ENCODE data around the gene CIT.
"Not testable (repeated sequence)": the region's sequence is repeated elsewhere in the genome, so short reads cannot be mapped to it uniquely, and the experiment has no call there.

The CIT gene

DNA sequence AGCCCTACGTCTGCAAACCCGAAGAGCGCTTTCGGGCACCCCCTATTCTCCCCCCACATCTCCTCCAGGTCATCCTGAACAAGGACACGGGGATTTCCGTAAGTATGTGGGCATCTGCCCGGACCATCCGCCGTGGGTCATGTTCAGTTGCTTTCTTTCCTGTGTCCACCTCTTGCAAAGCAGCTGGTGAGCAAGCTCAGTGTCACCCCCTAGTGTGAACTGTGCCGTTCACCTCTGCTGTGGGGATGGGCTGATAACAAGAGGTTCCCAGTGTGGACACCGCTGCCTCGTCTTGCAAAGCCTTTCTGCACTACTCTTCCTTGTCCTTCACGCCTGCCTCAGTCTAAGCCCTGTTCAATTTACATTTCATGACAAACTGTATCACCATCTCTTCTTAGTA, 200.5 kb downstream of the CIT start:
- DNase-seq, result no peak

DNA sequence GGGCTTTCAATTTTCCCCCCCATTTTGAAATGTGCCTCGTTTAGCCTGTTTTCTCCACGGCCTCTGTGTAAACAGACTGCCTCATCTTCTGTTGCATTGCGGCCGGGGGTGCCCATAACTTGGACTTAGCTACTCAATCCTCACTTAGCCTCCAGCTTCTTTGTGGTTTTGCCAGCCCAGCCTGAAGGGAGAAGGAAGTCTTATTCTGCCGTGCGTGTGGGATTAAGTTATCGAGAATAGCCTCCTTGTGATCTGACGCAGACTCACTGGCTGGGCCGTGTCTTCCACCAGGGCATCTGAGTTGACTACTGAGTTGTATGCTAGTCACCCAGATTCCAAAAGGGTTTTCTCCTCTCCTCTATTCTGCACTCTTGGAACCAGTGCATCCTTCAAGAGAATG, 201.1 kb downstream of the CIT start:
- no peak for DNase-seq

DNA sequence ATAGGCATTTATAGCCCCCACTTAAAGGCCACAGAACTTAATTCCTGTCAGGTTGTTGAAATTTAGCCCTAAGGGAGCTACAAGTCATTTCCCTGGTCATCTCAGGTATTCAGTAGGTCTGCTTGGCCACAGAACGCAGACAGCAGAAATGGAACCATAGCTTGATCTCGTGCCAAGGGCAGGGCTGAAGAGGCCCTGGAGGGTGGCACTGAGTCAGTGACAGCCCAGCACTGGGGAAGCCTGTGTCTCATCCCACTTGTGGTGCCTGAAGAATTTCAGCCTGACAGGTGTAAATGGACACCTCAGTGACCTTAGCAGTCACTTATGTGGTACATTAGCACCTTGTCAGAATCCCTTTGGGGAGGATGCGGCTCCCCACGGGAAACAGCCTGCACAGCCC, 202.6 kb downstream of the CIT start:
- no peak for DNase-seq

DNA sequence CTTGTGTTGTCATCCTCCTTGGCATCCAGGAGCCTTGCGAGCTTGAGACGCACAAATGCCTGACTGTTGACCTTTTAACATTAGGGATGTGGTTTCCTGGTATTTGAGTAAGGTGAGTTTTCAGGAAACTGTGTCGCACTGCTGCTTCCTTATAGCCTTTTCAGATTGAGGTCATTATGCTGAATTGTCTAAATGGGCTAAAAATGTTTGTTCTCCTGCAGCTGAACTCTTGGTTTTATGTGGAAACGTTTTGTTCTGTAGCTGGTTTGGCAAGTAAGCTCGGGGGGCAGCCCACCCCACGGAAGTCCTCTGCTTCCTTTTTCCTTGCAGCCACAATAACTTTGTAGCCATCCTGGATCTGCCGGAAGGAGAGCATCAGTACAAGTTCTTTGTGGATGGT, 203.5 kb downstream of the CIT start:
- no peak for DNase-seq

DNA sequence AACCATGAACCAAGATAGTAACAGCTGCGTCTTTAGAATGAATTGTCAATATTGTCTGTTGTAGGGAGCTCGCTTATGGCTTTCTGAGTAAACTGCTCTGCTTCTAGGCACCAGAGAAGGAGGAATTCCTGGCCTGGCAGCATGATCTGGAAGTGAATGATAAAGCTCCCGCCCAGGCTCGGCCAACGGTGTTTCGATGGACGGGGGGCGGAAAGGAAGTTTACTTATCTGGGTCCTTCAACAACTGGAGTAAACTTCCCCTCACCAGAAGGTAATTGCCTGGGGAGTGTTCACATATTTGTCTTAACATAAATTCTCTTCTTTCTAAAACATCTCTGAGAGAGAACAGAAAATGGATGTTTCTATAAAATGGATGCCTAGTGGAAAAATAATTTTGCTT, 204.9 kb downstream of the CIT start:
- no peak for DNase-seq

DNA sequence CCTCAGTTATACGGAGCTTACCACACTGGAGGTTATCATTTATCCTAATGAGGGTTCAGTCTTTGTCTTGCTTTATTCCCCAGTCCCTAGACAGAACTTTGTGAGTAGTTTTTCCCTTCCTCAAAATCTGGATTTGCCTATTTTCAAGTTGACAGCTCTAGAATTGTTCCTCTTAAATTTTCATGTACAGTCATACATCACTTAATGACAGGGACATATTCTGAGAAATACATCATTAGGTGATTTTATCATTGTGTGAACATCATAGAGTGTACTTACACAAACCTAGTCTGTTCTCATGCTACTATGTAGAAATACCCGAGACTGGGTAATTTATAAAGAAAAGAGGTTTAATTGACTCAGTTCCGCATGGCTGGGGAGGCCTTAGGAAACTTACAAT, 206.1 kb downstream of the CIT start:
- no peak for DNase-seq

DNA sequence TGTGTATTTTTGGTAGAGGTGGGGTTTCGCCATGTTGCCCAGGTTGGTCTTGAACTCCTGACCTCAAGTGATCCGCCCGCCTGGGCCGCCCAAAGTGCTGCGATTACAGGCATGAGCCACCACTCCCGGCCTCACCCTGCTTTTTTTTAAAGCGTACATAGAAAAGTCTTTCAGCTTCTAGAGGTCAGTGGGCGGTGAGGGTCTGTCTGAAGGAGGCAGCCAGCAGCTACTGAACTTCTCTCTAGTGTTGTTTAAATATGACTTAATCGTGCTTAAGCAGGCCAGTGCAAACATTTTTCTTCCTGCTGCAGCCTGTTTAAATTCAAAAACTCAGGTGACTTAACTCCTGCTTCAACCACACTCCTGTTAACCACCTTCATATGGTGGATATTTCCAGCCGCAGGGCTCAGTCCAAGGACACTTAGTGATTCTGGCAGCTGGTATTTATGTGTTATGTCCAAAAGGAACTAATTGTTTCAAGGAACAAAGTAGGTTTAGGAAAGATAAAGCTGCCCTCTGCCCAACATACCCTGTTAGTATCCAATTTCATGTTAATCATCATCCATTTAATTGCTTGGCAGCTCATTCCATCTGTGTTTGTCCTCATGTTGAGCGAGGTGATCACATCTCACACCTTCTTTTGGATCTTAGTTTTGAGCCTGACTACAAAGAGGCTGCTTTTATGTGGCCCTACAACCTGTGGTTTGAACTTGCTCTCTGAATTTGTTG, 207.2 kb downstream of the CIT start:
- peak; percentile 18 for DNase-seq

DNA sequence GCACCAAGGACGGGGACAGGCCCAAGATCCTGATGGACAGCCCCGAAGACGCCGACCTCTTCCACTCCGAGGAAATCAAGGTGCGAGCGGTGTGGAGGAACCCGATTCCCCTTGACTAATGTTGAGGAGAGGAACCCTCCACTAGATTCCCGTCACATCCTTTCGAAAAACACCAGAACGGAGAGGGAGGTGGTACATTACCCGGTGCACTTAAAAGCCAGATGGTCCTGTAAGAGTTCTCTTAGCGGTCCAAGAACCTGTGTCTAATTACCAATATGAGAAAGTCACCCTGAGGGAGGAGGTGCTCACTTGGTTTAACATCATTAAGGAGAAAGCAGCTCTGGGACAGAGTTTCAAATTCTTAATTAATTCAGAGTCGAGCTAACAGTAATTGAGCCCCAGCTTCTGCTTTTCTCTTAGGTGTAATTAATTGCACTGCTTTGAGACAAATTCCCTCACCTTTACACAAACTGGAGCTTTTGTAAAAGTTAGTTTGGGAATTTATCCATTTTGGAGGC, 208.7 kb downstream of the CIT start:
- no peak for DNase-seq

DNA sequence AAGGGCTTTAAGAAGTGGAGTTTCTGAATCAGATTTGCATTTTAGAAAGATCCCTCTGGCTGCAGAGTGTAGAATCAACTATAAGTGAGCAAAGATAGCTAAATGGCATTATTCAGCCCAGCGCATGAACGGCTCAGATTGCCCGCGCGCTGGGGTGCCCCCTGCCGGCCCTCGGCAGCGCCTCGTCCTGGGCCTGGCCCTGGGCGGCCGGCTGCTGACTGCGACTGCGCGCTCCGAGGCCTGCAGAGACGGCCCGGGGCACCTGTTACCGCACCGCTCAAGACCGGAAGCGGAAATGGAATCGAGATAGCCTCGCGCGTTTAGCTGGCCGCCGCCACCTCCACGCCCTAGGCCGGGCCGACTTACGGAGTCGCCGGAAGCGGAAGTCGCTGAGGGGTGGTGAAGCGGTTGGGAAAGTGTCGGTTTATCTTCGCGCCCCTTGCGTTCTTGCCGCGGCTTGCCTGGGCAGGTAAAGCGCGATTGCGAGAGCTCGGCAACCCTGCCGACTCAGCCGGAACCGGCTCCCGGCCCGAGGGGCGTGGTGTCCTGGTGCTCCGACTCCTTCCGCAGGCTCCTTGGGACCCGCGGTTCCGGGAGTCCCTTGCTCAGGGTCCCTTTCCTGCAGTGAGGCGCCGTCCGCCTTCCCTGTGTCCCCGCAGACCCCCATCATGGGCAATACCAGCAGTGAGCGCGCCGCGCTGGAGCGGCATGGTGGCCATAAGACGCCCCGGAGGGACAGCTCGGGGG, 209.4 kb downstream of the CIT start, which contains the start of gene PRKAB1:
TSS of gene PRKAB1 (plus strand) at position 557 of the 747 bp plus-strand sequence. CDS start at position 669, 112 bp downstream.
- peak; percentile 91 for DNase-seq

DNA sequence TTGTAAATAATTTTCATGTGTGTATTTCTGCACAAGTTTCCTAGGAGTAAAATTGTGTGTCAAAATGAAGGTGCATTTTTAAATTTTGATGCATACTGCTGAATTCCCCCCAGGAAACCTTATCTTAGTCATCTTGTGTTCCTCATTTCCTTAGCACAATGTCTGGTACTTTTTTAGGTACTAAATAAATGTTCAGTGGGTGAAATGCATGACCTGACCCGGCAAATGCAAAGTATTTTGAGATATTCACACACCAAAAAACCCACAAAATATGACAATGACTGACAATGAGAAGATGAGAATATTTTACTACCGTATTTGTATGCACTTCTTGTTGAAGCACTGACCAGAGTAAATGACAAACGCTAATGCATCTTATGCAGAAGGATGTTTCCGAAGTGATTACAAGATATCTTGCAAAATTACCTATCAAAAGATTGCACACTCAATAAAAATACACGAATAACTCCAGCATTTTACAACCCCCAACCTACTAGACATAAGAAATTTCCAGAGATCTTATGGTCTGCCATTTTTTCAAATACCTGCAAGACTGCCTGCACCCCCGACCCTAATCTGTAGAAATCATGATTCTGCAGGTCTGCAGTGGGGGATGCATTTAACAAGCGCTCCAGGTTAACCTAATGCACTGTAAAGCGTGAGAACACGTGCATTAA, 210.1 kb downstream of the CIT start:
- DNase-seq, result no peak

DNA sequence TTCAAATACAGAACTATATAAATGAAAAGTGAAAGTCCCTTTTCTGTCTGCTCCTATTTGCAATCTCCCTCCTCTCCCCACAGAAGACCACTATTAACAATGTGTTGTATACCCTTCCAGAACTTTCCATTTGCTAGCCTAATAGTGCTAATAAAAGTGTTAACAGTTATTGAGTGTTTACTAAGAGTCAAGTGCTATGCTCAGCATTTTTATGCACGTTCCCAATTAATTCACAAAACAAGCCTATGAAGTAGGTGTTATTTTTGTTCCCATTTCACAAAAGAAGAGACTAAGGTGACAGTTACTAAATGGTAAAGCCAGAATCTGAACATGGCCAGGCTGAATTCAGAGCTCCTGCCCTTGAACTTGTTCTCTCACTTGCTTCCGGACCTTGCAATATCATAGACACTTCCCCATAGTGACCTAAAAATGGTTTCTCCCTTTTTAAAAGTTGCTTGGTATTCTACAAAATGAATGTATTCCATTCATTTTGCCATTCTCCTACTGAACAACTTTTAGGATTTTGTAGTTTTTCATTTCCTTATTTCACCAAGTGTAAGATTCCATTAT, 210.8 kb downstream of the CIT start:
- DNase-seq, result no peak

DNA sequence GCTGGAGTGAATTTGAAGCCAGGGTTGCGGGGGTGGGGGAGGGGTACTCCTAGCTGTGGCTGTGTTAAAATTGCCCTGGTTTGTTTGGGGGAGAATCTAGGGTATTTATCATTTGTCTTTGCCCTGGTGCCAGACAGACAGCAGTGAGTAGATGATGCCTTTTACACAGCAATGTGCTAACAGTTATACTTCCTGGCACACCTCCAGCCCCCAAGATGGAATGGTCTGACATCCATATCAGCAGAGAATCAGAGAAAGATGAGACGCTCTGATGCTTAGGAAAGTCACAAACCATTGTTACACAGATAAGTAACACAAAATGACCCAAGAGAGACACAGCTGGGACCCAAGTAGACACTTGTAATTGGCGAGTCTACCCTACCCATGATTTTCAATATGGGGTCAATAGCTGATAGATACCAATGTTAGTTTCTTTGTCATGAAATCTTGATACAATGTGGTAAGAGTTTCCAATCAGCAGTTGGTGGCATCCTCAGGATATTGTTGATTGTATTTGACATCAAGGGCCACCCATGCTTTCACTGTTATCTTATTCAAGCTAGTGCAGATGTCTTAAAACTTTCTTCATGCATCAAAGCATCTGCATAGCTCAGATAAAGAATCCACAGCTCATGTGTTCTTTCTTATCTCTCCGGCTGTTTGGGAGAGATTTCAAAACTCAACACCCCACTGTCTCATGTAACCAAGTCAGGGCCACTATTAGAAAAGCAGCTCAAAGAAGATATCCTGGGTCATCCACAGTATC, 211.8 kb downstream of the CIT start:
- DNase-seq, result no peak

DNA sequence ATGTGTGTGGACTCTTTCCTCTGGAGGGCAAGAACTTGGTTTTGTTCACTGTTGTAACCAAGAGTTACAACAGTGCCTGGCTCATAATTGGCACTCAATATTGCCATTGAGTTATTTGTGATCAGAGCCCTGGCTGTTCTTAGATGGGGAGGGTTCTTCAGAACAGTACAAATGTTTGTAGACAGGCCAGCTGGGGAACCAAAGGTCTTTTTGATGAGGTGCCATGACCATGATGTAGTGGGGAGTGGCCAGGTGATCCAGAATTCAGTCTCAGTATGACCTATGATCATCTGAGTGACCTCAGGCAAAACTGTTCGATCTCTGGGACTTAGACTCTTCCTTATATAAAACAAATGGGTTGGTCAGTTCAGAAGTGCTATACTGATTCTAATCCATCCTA, 212.5 kb downstream of the CIT start:
- no peak for DNase-seq

DNA sequence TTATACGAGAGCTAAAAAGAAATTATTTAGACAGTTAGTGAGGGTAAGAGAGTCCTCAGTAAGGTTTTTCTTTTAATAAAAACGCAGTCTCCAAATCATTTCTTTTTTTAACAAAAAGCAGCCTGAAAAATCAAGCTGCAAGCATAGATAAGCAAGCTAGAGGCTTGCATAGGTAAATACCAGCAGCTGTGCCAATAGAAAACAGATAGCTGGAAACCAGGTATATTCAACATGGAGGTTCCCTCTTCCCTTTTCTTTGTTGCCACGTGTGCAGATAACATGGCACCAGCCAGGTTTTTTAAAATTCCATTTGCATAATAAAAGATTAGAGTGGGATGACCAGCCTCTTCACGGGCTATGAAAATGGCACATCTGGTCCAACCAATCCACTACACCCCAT, 215.2 kb downstream of the CIT start:
- DNase-seq, result no peak

DNA sequence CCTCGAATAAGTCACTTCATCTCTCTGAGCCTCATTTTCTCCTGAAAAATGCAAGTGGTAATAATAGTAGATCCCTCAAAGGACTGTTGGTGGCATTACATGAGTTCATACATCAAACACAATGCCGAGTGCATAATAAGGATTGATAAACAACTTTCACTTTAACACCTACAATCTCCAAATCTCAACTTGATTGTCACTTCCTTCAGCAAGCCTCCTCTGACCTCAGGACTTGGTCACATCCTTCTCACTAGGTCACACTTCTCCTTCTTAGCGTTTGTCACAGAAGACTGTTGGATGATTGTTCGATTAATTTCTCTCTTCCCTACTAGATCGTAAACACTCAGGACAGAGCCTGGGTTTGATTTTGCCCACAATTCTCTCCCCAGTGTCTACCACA, 217.0 kb downstream of the CIT start:
- DNase-seq, result no peak

DNA sequence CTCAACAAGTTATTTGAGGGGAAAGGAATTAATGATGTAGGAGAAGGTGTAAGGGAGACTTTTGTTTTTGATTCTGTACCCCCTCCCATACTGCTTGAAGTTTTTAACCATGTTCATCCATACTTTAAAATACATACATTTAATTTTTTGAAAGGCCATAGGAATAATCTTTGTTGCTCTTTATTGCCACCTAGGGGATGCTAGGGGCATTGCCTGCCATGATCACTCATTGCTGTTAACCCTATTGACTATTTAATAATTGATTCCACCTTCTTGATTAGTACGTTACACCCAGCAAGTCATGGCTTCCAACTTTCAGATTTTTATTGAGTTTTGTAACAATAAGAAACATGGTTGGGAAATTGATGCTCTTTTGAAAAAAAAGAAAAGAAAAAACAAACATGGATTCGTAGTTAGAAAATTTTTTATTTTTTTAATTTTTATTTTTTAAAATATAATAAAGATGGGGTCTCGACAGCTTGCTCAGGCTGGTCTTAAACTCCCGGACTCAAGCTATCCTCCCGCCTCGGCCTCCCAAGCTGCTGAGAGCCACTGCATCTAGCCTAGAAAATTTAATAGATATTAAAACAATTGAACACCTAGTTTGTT, 217.7 kb downstream of the CIT start:
- no peak for DNase-seq

DNA sequence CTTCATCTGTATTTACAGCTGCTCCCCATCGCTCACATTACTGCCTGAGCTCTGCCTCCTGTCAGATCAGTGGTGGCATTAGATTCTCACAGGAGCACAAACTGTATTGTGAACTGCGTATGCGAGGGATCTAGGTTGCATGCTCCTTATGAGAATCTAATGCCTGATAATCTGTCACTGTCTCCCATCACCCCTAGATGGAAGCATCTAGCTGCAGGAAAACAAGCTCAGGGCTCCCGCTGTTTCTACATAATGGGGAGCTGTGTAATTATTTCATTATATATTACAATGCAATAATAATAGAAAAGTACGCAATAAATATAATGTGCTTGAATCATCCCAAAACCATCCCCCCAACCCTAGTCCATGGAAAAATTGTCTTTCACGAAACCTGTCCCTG, 219.0 kb downstream of the CIT start:
- not testable (repeated sequence) for DNase-seq

DNA sequence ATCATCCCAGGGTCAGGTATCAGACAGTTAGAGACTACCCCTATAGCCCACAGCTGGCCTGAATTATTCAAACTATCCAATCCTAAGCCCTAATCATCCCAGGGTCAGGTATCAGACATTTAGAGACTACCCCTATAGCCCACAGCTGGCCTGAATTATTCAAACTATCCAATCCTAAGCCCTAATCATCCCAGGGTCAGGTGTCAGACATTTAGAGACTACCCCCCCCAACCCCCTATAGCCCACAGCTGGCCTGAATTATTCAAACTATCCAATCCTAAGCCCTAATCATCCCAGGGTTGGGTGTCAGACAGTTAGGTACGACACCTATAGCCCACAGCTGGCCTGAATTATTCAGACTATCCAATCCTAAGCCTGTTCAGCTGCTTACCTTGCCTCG, 220.1 kb downstream of the CIT start:
- DNase-seq, result not testable (repeated sequence)

DNA sequence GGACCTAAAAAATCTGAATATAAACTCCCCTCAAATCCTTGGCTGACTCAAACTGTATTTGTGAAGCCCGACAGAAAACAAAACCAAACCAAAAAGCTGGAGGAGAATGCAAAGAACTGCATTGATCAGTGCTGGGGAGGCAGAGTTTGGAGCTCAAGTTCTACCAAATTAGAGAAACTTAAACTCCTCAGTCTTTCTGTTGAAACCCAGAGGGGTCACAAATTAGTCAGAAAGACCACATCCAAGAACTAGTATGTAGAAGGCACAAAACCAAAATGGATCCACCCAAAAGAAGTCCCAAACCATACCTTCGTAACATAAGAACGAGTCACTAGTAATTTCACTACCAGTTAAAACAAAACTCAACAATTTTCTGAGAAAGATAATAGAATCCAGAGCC, 224.5 kb downstream of the CIT start:
- DNase-seq, result no peak

DNA sequence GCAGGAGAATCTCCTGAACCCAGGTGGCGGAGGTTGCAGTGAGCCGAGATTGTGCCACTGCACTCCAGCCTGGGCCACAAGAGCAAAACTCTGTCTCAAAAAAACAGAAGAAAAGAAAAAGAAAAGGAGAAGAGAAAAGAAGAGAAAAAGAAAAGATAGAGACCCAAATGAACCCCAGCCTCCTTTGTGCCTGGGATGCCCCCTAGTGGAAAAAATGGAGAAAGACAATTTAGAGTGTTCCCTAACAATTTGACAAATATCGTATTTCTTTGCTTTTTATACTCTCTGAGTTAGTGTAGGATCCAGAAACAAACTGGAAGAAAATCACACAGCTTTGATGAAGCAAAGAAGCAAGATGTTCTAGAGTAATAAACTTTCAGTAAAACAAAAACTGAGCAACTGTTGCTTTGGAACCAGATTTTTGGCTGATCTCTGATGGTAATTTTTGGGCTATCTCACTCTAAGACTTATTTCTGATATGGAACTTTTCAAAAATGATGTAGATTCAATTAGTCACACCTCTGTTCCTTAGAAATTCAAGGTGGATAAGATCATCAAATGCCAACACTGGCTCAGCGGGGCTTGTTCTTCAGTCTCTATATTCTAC, 227.8 kb downstream of the CIT start:
- no peak for DNase-seq

DNA sequence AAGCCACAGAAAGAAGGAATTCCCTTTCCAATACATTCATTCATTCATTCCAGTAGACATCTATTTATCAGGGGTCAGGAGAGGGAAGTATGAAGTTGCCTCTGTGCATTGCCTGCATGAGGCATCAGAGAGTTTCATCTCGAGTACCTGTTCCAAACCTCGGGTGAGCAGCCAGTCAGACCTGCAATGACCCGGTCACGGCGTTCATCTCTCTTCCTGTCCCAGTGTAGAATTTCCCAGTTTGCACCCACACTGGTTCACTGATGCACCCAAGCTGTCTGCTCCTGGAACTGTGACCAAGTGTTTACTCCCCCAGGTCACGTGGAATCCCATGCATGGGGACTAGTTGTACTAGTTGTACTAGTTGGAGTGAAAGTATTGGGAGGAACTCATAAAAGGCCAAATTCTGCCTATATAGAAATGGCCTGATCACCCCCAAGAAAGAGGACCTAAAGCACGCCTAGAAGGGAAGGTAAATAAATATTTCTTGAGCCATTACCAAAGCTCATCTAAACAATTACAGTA, 231.5 kb downstream of the CIT start:
- DNase-seq, result no peak

Data from right kidney (tissue), 1 donor.